NOMO-1 treated with dmso at 0.1 percent for 144 hours (cell line): ENCODE data around the gene WNT3A.

Experiments
- DNase-seq: peaks from one replicate; lab custom pipeline; 2025; ENCODE audit not compliant: unreplicated experiment; lab: John Stamatoyannopoulos, UW

Gene WNT3A

GRCh38 chr1:228082918-228083870 is 76.4 kb downstream of the WNT3A start:
- no peak for DNase-seq

GRCh38 chr1:228083871-228084278 is 77.1 kb downstream of the WNT3A start:
- no peak for DNase-seq

- DNase-seq = peak; percentile 27
Observed at GRCh38 chr1:228084325-228084724, 77.5 kb downstream of the WNT3A start.

- no peak for DNase-seq
Observed at GRCh38 chr1:228084797-228085196, 78.0 kb downstream of the WNT3A start.

DNA sequence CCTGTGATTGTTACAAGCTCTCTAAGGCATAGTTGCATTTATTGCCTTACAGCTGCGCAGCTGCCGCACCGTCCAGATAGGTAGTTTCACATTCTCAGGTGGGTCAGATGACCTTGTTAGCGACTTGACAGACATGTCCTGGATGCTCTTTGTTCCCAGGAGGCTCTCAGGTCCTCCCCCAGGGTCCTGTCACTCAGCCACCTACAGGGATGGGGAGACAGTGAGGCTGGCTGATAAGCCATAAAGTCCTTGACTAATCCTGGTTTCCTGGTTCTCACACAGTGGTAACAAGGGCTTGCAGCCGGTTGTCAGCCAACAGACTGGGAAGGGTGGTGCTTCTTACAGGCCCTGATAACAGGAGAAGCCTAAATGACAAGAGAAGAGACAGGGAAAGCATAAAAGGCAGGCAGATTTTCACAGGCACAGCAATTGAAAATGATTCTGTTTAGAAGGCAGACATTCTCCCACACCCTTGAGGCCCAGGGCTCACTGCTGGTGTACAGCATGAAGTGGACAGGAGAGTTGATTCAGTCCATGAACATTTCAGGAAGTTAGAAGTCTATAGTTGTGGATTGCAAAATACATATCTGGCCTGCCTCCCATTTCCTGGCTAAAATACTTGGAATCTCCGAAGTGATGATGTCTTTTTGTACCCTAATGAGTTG is 78.6 kb downstream of the WNT3A start:
- DNase-seq = no peak

DNA sequence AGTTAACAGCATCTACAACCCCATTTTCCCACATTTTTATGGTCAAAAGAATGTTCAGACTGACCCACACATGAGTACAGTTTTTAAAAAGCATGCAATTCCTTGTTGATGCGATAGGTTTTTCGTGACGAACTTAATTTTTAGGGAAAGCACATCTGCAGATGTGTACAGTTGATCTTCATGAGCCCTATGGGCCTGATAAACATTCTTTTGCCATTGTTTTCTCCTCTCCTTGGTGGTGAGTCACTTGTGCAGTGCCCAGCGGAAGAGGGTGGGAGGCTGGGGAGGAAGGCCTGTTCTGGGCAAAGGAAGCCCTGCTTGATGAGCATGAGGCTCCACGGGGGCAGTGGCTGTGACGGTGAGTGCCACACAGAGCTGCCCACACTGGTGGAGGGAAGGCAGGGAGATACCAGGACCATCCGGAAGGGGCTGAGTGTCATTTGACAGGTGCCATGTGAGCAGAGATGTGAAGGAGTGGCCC is 81.0 kb downstream of the WNT3A start:
- DNase-seq = no peak

GRCh38 chr1:228088586-228089498 is 82.0 kb downstream of the WNT3A start:
- peak; percentile 58 for DNase-seq

DNA sequence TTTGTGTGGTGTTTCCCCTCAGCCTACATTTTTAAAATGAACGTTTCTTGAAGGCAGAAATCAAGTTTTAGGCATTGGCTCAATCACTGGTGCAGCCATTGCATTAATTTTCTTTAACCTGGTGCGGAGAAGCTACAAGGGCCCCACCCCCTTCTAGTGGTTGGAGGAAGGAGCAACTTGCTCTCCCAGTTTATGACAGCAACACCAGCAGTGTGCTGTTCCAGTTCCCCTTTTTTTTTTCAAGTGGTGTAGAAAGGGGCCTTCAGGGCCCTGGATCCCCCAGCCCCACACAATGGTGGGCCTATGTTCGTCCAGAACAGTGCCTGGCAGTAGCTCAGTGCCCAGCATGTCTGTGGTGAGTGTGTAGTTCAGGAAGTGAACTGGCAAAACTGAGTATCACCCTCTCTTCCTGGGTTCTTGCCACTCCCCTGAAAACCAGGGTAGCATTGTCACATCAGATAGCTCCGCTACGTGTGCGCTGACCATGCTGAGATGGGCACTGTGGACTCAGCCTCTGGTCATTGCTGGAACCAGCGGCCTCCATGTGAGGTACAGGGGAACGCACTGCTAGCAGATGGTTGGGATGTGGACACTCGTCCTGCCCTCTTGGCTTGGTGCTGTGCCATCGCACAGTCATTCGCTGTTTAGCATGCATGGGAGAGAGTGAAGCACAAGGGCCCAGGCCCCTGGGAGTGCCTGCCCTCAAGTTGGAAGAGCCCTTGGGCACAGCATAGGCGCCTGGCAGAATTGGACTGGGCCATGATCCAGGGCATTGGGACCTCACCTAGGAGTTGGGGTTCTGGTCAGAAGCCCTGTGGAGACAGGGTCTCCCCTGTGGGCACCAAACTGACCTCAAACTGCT is 83.0 kb downstream of the WNT3A start:
- DNase-seq = peak; percentile 58

DNA sequence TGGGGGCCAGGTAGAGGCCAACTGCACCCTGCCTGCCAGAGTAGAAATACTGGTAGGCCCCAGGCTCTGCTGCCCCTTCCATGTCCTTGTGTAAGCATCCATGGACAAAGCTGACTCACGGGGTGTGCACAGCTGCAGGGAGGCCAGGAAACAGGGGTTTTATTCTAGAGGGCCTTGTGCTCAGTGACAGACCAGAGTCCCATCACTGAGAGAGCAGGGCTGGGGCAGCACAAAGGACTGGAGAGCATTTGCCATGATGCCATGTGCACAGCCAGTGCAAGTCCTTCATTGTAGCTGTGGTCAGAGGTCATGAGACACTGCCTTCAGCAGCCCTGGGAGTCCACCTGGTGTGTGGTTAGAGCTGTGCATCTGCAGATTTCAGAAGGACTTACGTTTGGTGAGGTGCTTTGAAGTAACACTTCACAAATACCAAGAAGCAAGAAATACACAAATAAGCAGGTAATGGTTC is 83.8 kb downstream of the WNT3A start:
- no peak for DNase-seq

- DNase-seq = no peak
Observed at GRCh38 chr1:228091084-228091483, 84.3 kb downstream of the WNT3A start.

GRCh38 chr1:228092342-228093049 is 85.7 kb downstream of the WNT3A start:
- DNase-seq = no peak

GRCh38 chr1:228093050-228093906 is 86.5 kb downstream of the WNT3A start:
- no peak for DNase-seq

DNA sequence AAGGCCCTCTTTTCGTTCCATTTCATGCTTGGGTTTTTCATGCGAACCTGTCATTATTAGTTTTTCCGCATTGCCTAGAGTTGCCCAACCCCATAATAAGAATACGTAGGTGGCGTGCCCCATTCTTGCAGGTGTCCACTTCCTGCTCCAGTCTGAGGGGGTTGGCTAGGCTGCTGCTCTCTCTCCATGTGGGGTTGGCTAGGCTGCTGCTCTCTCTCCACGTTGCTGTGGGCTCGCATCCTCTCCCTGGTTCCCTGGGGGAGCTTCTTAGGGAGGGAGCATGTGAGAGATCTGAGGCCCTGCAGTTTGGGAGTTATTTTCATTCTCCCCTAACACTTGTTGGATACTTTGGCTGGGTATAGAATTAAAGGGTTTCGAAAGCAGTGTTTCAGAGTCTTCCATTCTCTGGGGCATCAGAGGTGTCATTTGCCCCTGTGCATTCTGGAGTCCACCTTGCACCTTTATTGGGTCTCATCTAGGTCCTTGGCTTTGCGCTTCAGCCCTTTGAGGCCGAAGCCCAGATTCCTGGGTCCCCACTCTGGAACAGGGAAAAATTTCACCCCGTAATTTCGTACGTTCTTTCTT is 87.7 kb downstream of the WNT3A start:
- DNase-seq = no peak

- no peak for DNase-seq
Observed at GRCh38 chr1:228095161-228095560, 88.4 kb downstream of the WNT3A start.

- no peak for DNase-seq
Observed at GRCh38 chr1:228095938-228096337, 89.1 kb downstream of the WNT3A start.

GRCh38 chr1:228096416-228097332 is 89.9 kb downstream of the WNT3A start:
- DNase-seq = no peak
